ENCODE measurements around the gene THPO. TPM values are rescaled to one million over a fixed set of nuclear protein-coding genes. Genes with fewer than 3 reads are reported as not detected.
"Not testable (repeated sequence)": the region's sequence is repeated elsewhere in the genome, so short reads cannot be mapped to it uniquely, and the experiment has no call there.

THPO gene
- polyA plus RNA-seq, 3 donors from 2014 or later: not detected

DNA sequence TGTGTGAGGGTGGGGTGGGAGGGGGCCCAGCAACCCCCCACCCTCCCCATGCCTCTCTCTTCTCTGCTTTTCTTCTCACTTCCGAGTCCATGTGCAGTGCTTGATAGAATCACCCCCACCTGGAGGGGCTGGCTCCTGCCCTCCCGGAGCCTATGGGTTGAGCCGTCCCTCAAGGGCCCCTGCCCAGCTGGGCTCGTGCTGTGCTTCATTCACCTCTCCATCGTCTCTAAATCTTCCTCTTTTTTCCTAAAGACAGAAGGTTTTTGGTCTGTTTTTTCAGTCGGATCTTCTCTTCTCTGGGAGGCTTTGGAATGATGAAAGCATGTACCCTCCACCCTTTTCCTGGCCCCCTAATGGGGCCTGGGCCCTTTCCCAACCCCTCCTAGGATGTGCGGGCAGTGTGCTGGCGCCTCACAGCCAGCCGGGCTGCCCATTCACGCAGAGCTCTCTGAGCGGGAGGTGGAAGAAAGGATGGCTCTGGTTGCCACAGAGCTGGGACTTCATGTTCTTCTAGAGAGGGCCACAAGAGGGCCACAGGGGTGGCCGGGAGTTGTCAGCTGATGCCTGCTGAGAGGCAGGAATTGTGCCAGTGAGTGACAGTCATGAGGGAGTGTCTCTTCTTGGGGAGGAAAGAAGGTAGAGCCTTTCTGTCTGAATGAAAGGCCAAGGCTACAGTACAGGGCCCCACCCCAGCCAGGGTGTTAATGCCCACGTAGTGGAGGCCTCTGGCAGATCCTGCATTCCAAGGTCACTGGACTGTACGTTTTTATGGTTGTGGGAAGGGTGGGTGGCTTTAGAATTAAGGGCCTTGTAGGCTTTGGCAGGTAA lies 32.5 kb downstream of the THPO start:
- no peaks in the 10 kb centered on the region for H3K9me3 Mint-ChIP-seq
- no peak overlapping the region for H3K27ac Mint-ChIP-seq

GRCh38 chr3:184344579-184345316 lies 33.3 kb downstream of the THPO start:
- Mint-ChIP-seq H3K27ac (no peak overlapping the region), H3K4me1 (no peaks in the 10 kb centered on the region), H3K9me3 (no peaks in the 10 kb centered on the region), H3K27me3 (ENCODE audit: low read depth in 3 of 3) (peaks cover 0 to 2% (median 0%) of the 10 kb centered on the region in 3 donors), H3K36me3 (peaks cover 0 to 8% (median 0%) of the 10 kb centered on the region in 3 donors), H3K4me3 (no peak overlapping the region)
- no peak for DNase-seq

More for the DNA sequence above, 32.5 kb downstream of the THPO start:
- no peak overlapping the region for H3K4me3 Mint-ChIP-seq
- H3K36me3 Mint-ChIP-seq: peaks cover 0 to 8% (median 0%) of the 10 kb centered on the region in 3 donors
- H3K27me3 Mint-ChIP-seq (ENCODE audit: low read depth in 3 of 3): peaks cover 0 to 2% (median 0%) of the 10 kb centered on the region in 3 donors
- DNase-seq: no peak
- no peaks in the 10 kb centered on the region for H3K4me1 Mint-ChIP-seq

- Mint-ChIP-seq H3K4me1 (no peaks in the 10 kb centered on the region), H3K4me3 (no peak overlapping the region), H3K27me3 (ENCODE audit: low read depth in 3 of 3) (peaks cover 0 to 2% (median 0%) of the 10 kb centered on the region in 3 donors), H3K27ac (no peak overlapping the region), H3K36me3 (peaks cover 0 to 8% (median 0%) of the 10 kb centered on the region in 3 donors), H3K9me3 (peaks cover 0 to 1% (median 0%) of the 10 kb centered on the region in 6 donors)
- DNase-seq: no peak
These were observed 34.7 kb downstream of the THPO start for GRCh38 chr3:184343200-184343876.

DNA sequence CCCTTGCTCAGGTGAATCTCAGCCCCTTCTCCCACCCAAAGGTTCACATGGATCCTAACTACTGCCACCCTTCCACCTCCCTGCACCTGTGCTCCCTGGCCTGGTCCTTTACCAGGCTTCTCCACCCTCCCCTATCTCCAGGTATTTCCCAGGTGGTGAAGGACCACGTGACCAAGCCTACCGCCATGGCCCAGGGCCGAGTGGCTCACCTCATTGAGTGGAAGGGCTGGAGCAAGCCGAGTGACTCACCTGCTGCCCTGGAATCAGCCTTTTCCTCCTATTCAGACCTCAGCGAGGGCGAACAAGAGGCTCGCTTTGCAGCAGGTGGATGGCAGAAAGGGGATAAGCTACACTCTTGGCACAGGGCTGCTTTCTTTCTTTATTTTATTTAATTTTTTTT lies 36.1 kb downstream of the THPO start:
- peaks cover 2 to 3% (median 3%) of the 10 kb centered on the region in 3 donors for H3K27me3 Mint-ChIP-seq (ENCODE audit: low read depth in 3 of 3)
- no peak for DNase-seq
- H3K36me3 Mint-ChIP-seq: peaks cover 0 to 8% (median 0%) of the 10 kb centered on the region in 3 donors
- H3K4me3 Mint-ChIP-seq: no peak overlapping the region
- H3K4me1 Mint-ChIP-seq: peaks cover 12% of the 10 kb centered on the region in 2 donors
- peaks cover 0 to 1% (median 0%) of the 10 kb centered on the region in 6 donors for H3K9me3 Mint-ChIP-seq
- H3K27ac Mint-ChIP-seq: peak overlapping the region in 1 of 6 donors; percentile 4

- H3K9me3 Mint-ChIP-seq; DNase-seq; H3K27ac Mint-ChIP-seq; H3K27me3 Mint-ChIP-seq (ENCODE audit: low read depth in 3 of 3); H3K36me3 Mint-ChIP-seq; H3K4me3 Mint-ChIP-seq: not testable (repeated sequence)
- H3K4me1 Mint-ChIP-seq: peaks cover 21 to 25% of the 10 kb centered on the region in 2 donors
These were observed 38.4 kb downstream of the THPO start for GRCh38 chr3:184339451-184340135.

GRCh38 chr3:184339001-184339400 lies 39.0 kb downstream of the THPO start:
- H3K4me1 Mint-ChIP-seq: peaks cover 21 to 25% of the 10 kb centered on the region in 2 donors
- H3K27me3 Mint-ChIP-seq (ENCODE audit: low read depth in 3 of 3): peaks cover 2 to 7% (median 6%) of the 10 kb centered on the region in 3 donors
- no peak for DNase-seq
- no peak overlapping the region for H3K27ac Mint-ChIP-seq
- H3K4me3 Mint-ChIP-seq: no peak overlapping the region
- H3K36me3 Mint-ChIP-seq: peaks cover 0 to 8% (median 4%) of the 10 kb centered on the region in 3 donors
- peaks cover 0 to 1% (median 0%) of the 10 kb centered on the region in 6 donors for H3K9me3 Mint-ChIP-seq

DNA sequence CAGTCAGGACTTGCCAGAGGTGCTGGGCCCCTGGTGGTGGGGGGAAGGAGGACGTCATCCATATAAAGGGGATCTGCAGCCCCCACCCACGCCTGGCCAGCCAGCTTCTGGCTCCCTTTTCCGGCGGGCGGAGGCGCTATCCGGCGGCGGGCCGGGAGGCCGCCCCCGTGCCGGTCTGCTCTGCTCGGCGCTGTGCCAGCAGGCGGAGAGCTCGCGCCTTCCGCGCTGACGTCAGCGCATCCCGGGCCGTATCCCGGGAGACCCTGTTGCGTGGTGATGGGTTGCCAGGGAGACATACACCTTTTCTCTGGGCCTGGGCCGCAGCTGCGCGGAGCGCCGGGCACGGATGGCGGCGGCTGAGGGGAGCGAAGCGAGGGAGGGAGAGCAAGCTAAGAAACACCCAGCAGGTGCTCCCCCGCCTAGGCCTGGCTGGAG lies 39.5 kb downstream of the THPO start:
- peaks cover 0 to 8% (median 8%) of the 10 kb centered on the region in 3 donors for H3K36me3 Mint-ChIP-seq
- peaks cover 21 to 25% of the 10 kb centered on the region in 2 donors for H3K4me1 Mint-ChIP-seq
- no peak overlapping the region for H3K4me3 Mint-ChIP-seq
- no peak for DNase-seq
- H3K27ac Mint-ChIP-seq: no peak overlapping the region
- H3K9me3 Mint-ChIP-seq: peaks cover 0 to 1% (median 0%) of the 10 kb centered on the region in 6 donors
- peaks cover 2 to 8% (median 7%) of the 10 kb centered on the region in 3 donors for H3K27me3 Mint-ChIP-seq (ENCODE audit: low read depth in 3 of 3)

DNA sequence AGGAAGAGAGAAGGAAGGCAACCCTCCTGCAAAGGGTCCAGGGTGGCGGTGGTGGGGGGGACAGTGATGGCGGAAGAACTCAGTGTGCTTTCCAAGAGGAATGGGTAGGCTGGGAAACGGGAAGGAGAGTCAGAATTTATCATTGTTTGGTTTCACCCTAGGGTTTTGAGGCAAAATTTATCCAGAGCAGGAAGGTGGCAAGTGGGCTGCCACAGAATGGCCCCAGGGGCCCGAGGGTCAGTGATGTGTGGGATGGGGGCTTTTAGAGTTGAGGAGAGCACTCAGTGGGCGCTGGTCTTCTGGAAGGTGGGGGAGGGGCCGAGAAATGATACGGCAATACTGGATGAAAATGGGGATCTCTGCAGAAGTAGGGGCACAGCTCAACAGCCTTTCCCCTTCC lies 40.0 kb downstream of the THPO start:
- Mint-ChIP-seq H3K4me1 (peaks cover 21 to 25% of the 10 kb centered on the region in 2 donors), H3K36me3 (peaks cover under 1 to 13% (median 5%) of the 10 kb centered on the region in 3 donors), H3K27ac (peak overlapping the region in 2 of 6 donors; percentile 46 to 92), H3K27me3 (ENCODE audit: low read depth in 3 of 3) (peaks cover 2 to 8% (median 7%) of the 10 kb centered on the region in 3 donors), H3K4me3 (peak overlapping the region in 4 of 5 donors; percentile 4 to 90 (median 12)), H3K9me3 (peaks cover 0 to 1% (median 0%) of the 10 kb centered on the region in 6 donors)
- DNase-seq: no peak

GRCh38 chr3:184337399-184337714 lies 40.6 kb downstream of the THPO start, which contains the start of gene FAM131A:
Gene FAM131A (plus strand): TSS chr3:184337600. CDS start chr3:184337631, 31 bp downstream.
- Mint-ChIP-seq H3K27ac (peak within 1 kb of the TSS; percentile 81 to 97 (median 93)), H3K36me3 (peaks cover 6 to 18% (median 12%) of the 10 kb centered on the region in 3 donors), H3K4me3 (peak within 1 kb of the TSS; percentile 86 to 96 (median 90)), H3K27me3 (ENCODE audit: low read depth in 3 of 3) (peaks cover 2 to 8% (median 7%) of the 10 kb centered on the region in 3 donors), H3K4me1 (peaks cover 21 to 25% of the 10 kb centered on the region in 2 donors), H3K9me3 (peaks cover 0 to 1% (median 0%) of the 10 kb centered on the region in 6 donors)
- DNase-seq: no peak

DNA sequence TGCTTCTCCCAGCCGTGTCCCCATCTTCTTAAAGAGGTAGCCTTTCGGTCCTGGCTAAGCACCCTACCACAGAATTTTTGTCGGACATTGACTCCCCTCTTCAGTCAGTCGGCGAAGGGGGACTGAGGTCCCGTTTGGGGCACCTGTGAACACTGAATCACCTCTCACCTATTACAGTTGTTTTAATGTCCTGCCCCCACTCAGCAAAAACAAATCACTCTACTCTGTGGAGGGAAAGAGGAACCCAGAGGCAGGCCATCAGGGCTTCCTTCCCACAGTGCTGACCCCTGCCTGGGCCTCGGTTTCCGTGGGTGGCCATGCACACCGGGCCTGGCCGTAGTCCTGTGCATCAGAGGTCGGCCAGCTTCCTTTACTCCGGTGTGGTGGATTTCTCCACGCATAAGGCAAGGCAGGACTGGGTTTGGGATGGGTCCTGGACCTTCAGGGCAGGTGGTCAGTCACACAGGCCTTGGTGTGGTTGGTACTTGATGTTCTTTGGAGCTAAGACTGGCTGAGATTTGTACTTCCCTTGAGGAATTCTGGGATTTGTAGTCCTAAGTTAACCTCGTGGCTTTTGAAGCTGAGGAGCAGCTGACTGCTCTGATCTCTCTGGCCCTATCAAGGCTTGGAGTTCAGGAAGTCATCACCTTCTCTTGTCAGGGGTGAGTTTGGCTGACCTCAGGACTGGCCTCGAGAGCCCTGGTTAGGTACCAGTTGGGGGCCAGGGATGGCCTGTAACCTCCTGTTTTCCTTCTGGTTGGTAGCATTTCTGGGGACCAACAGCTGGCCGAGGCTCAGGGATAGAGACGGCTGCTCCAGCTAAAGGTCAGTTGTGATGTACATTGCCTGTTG lies 41.2 kb downstream of the THPO start:
- Mint-ChIP-seq H3K4me3 (peak overlapping the region; percentile 86 to 96 (median 90)), H3K36me3 (peaks cover 9 to 24% (median 13%) of the 10 kb centered on the region in 3 donors), H3K9me3 (peaks cover 0 to 1% (median 0%) of the 10 kb centered on the region in 6 donors), H3K27me3 (ENCODE audit: low read depth in 3 of 3) (peaks cover 2 to 7% (median 7%) of the 10 kb centered on the region in 3 donors), H3K27ac (peak overlapping the region; percentile 81 to 97 (median 93)), H3K4me1 (peaks cover 21 to 25% of the 10 kb centered on the region in 2 donors)
- no peak for DNase-seq

DNA sequence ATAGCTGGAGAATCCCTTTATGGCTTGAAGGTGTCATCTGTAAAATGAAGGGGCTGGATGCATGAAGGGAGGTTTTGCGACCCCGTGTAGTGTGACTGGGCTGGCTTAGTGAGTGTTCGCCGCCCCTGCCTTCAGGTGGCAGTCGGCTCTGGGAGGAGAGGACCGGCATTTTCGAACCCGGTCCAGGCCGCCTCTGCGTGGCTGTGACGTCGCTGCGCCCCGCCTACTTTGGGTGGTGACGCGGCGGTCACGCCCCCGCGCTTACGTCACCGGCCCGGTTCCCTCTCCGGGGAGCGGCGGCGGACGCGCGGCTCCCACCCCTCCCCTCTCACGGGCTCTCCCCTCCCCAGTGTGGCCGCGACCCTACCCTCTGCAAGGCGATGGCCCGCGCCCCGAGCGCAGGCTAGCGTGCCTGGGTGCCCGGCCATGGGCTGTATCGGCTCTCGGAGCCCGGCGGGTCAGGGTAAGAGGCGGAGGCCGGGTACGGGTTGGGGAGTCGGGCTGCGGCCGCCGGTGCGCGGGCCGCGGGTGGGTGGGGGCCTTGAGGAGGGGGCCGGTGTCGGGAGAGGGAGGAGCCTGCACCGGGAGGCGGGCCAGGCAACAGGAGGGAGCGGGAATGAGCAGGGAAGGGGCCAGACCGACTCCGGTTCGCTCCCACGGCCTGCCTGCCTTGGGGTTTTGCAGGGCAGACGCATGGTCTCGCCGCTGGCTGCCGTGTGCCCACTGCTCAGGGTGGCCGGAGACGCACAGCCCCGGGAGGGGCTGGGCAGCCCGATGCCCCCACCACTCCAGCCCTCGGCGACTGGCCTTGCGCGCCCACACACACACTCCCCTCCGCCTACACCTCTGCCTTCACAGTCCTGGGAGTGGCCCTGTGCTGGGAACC lies 42.1 kb downstream of the THPO start:
- DNase-seq: peak; percentile 86 to 88 (median 87)
- Mint-ChIP-seq H3K9me3 (peaks cover 0 to 1% (median 0%) of the 10 kb centered on the region in 6 donors), H3K4me3 (peak overlapping the region; percentile 86 to 96 (median 90)), H3K4me1 (peaks cover 21 to 25% of the 10 kb centered on the region in 2 donors), H3K36me3 (peaks cover 9 to 31% (median 9%) of the 10 kb centered on the region in 3 donors), H3K27me3 (ENCODE audit: low read depth in 3 of 3) (peaks cover 2 to 7% (median 7%) of the 10 kb centered on the region in 3 donors), H3K27ac (peak overlapping the region; percentile 92 to 97 (median 96))
